Measurements from ENCODE around the gene HYPK.

The HYPK gene, protein sequence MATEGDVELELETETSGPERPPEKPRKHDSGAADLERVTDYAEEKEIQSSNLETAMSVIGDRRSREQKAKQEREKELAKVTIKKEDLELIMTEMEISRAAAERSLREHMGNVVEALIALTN

DNA sequence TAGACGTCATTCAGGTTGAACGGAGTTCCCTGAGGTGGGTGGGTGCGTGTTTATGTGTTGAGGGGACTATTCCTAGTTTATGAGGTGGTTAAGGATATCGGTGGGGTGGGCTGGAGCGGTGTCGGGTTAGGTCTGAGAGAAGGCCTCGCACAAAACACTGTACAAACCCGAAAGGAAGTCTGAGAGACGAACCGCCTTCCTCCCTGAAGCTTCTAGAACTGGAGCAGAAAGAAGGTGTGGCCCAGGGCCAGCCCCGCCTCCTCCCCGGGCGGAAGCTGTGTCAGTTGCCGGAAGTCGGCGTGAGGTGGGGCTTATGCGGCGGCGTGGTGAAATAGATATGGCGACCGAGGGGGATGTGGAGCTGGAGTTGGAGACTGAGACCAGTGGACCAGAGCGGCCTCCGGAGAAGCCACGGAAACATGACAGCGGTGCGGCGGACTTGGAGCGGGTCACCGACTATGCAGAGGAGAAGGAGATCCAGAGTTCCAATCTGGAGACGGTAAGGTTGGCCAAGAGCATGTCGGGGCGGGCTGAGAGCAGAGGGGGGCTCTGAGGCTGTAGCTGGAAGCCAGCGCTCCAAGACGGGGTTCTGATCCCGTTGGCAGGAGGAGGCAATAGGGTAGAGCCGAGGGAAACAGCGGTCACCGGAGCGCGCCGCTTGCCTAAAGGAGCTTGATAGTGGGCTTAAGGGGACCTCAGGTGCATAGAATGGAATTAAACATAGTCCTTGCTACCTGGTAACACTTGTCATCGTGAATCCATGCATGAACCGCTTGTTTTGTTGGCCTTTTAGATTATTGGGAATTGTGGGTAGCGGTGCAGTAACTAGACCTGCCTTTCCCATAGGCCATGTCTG, at the start of gene HYPK:
TSS of gene HYPK (plus strand) at position 314 of the 856 bp plus-strand sequence. CDS start at position 338, 24 bp downstream.
- peak; percentile 97 for DNase-seq

DNA sequence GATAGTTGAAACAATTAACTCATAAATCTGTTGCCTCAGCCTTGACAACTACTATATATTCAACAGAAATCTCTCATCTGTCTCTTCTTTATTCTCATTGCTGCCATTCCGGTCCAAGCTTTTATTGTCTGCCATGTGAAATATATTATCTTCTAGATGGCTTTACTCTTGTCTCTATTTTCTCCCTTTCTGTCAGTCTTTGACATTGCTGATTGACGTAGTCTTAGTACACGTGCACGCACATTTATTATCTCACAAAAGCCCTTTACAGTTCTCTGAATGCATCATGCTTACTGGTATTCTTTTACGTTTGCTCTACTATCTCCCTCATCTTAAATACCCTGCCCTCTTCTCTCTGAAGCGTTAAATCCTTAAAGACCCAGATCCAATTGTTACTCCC, 48.5 kb upstream of the HYPK start:
- no peak for DNase-seq

DNA sequence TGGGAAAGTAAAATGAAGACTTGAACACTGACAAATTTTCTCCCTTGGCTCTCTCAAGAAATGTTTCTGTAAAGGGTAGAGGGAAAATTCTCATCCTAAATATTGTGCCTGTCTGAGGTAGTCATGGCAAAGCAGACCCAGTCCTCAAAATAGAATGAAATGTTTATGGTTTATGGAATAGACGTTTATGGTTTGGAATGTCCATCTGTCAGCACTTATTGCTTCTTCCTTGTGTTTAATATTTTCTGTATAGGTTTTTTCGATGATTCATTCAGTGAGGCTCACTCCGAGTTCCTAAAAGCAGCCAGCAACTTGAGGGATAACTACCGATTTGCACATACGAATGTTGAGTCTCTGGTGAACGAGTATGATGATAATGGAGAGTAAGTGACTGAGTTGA, 37.6 kb upstream of the HYPK start:
- no peak for DNase-seq

DNA sequence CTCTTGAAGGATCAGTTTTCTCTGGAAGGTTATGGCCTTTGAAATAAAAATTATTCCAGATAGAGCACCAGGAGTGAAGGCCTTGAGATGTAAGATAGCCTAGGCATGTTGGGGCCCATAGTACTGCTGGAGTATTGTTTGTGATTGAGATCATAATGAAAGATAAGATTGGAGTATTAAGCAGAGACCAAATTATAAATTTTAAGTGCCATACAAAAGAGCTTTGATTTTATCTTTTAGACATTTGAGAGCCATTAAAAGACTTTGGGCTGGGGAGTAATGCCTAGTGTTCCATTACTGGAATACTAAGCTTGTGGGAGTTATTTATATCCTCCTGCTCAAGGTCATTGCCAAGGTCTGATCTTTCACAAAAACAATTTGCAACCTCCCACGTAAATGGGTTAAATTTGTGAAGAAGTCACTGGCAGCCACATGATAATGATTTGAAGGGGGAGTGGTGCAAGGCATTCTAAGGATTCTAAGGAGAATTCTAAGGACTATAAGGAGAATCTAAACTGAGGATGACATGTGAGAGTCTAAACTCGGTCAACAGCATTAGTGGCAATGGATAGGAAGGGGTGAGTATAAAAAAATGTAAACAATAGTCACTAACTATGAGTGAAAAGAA, 36.5 kb upstream of the HYPK start:
- DNase-seq = no peak

DNA sequence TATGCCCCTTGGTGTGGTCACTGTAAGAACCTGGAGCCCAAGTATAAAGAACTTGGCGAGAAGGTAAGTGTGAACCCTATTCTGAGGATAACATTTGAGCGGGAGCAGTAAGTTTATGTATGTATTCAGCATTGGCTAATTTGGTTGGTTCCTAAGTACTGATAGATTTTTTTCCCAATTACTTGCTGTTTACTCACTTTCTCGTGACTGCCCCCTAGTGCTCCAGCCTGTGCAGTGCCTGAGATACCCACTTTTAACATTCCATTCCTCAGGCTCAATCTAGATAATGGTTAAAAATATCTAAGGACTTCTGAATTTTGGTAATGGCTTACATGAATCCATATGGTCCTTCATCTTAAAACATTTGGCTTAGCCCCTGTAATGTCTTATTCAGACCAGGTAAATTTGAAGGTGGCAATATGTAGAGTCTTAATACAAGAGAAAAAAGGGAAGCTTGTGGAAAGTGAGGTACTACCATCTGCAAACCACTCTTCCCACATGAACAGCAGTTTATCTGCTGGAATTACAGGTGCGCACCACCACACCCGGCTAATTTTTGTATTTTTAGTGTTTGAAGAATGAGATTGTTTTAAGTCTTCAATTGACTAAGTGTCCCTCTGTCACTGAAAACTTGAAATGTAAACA, 30.7 kb upstream of the HYPK start:
- DNase-seq = peak; percentile 84

DNA sequence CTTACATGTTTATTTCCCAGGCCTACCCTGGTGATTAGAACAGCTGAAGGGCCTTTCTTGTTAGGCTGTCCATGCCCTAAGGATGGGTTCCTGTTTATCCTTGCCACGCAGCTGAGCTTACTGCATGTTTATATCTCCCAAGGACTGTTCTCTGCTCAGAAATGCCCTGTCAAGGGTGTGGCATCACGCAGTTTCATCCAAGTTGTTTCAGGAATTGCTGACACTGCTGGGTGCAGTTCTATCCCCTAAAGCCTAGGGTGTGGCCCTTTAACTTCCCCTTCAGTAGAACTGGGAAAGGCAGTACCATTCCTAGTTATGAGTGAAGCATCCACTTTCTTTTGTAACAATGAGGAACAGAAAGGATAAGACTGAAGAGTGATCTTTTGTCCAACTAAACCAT, 28.6 kb upstream of the HYPK start:
- no peak for DNase-seq

DNA sequence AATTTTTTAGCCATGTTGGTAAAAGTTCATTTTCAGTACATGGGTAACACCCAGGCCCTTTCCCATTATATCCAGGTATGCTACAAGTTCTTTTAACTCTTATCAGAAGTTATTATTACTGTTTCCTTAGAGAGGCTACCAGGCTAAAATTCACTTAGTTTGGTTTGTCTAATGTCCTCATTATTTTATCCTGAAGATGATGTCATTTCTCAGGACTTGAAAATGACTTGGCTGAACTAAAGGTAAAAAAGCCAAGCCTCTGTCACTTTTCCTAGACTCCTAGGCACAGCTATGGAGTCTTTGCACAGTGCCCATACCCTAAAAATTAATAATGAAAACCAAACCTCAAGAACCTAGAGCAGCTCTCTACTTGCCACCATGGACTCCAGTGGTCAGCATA, 27.8 kb upstream of the HYPK start:
- DNase-seq = no peak

DNA sequence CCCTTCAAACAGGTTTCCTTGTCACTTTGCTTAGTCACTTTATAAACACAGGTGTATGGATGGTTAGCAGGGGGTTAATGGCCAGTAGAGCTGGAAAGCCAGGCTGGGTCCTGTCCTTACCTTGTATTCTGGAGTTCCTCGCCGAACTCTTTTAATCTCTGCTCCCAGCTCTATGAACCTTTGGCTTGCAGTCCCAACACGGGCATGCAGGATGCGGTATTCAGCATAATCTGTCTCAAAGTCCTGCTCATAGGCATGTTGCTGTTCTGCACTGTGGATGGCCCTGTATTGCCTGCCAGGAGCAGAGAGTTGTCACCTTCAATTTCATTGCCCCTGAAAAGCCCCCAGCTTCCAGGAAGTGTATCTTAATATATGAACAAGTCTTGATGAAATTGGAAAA, 26.3 kb upstream of the HYPK start:
- no peak for DNase-seq

DNA sequence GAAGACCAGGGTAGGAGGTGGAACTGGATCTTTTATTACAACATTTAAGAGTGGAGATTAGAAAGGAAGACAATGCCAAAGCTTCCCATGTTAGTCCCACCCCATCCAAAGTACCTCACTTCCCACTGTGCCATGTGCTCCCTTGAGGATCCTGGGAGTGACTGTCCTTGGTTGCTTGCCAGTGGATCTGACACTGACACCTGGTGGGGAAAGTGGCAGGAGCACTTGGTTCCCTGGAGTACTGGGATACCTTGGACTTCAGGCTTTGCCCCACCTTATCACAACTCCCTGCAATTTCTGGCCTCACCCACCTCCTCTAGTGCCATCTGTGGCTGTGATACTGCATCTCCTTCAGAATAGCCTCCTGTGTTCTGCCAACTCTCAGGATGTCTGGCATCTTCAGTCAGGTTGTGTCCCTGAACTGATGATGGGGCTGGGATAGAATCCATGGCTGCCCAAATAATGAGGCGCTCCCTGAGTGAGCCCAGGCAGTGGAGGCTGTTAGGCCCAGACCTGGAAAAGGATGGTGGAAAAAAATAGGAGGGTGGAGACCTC, 24.9 kb upstream of the HYPK start:
- no peak for DNase-seq

DNA sequence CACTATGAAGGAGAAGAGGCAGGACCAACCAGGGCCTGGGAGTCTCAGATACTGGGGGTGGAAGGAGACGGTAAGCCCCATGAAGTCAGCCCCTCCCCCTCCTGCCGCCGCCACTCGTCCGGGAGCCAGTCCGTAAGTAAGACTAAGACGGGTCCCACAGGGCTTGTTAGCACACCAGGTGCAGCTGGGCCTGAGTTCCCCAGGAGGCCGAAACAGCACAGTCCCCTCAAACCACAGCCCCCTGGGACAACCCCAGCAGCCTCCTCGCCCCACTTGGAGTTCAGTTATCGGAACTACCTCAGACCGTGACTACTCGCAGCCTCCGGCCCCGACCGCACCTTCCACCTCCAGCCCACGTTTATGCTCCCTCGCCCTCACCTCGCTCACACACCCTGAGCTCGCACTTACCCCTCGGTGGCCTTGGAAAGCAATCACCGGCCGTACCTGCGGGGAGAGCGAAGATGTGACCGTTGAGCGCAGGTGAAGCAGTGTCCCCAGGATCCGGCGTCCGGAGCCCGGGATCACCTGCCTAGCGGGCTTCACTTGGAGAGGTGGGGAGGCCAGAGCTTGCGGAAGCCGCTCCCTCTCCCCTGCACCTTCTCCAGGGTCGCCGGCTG, 24.2 kb upstream of the HYPK start:
- no peak for DNase-seq

DNA sequence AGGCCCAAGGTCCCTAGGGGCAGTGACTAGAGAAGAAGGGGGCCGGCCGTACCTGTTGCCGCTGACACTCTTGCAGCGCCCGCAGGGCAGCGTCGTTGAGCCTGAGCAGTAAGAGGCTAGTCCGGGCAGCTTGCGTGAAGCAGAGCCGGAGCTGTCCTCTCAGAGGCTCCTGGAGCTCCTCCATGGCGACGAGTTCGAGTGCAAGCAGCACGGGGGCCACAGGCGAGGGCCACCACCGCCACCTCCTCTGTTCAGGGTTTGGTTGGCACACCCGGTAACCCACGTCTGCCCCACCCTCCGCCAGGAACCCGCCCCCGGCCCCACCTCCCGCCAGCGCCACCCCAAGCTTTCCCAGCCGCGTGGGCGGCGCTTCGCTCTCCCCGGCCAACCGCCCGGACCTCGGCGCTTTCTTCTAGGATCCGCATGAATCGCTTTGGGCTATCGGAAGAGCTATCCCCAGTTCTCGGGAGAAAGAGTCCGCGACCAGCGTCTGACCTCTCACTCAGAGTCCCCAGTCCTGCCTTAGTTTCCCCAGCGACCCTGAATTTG, 23.6 kb upstream of the HYPK start, which contains the start of gene ELL3:
TSS of gene ELL3 (minus strand) at position 249 of the 549 bp plus-strand sequence. CDS start at position 184, 65 bp downstream.
- peak; percentile 91 for DNase-seq

DNA sequence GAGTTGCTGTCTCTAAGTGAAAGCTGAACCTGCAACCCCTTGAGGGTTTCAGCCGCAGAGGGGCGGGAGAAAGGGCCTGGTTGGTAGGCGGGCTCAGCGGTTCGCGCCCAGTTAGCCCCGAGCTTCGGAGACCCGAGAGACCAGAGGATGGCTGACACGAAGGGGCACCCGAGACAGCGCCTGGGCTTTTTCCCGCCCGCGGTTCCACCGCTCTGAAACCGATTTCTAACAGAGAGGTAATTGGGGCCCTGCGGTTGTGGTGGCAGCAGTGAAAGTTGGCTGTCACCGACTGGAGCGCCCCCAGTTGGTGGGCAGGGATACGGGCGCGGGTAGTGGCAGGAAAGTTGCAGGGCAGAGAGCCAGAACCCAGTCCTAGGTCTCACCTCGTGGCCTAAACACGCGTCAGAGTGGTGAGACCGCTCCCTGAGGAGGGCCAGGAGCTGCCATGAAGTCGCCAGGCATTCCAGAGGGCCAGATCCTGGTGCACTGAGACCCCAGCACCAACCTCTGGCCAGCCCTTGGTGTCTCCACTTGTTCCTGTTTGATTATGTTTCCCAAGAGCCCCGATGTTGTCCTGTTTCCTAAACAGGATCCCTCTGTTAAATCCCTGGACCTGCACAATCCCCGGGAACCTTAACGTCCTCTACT, 23.0 kb upstream of the HYPK start:
- peak; percentile 93 for DNase-seq

DNA sequence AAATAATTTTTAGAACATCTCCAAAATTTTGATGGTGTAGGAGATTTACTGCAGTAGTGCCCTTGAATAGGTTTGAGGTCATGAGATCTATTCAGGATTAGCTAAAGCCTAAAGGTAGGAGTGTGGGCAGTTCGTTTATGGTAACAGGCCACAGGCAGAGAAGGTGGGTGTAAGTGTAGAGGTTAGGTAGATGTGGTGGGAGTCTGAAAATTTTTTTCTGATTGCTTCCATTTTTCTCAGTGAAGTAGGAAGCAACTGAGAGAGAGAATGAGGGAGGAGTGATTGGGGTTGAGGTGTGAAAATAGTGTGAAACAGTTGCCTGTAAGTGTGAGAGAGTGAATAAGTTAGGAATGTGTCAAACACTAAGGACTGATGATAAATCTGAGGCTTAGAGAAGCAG, 21.4 kb upstream of the HYPK start:
- DNase-seq = no peak

DNA sequence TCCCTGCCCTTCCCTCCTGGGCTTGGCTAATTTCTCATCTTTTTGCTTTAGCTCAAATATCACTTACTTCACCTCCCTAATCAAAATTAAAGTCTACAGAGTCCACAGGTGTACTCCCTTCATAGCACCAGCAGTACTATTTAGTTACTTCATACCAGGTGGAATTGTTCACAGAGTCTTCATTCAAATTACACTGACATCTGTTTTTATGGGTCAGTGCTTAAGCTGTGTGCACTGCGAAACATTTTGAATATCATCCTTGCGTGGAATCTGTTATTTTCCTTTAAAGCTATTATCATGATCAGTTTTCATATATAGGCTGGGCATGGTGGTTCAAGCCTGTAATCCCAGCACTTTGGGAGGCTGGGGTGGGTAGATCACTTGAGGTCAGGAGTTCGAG, 11.0 kb upstream of the HYPK start:
- no peak for DNase-seq

DNA sequence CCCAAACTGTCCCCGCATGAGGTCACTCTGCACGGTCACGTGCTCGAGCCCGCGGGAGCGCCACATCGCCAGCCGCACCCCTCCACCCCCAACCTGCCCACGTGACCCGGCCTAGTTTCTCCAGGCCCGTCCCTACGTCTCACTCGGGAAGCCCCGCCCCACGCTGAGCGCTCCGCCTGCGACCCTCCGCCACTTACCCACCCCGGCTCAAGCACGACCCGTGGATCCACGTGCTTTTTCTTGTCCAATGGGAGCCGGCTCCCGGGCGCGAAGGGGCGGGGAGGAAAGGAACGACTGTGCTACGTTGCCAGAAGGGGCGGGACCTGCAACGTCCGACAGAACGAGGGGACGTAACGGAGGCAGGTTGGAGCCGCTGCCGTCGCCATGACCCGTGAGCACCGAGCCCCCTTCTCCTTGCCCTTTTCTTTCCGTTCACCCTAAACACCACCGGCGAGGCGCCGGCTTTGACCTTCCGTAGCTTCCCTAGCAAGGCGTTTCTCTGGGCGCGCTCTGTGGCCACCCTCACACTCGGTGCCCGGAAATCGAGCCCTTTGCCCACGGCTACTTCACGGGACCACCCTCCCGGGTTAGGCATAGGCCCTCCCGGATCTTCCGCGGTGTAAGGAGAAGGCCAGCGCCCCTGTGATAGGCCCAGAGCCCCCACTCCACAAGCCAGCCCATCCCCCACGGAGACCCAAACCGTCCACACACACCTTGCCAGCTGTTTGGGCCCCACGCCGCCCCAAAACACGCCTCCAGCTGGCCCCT, 8.2 kb upstream of the HYPK start, which contains the start of gene SERF2:
TSS of gene SERF2 (plus strand) at position 328 of the 768 bp plus-strand sequence. CDS start at position 385, 57 bp downstream.
- peak; percentile 100 for DNase-seq

DNA sequence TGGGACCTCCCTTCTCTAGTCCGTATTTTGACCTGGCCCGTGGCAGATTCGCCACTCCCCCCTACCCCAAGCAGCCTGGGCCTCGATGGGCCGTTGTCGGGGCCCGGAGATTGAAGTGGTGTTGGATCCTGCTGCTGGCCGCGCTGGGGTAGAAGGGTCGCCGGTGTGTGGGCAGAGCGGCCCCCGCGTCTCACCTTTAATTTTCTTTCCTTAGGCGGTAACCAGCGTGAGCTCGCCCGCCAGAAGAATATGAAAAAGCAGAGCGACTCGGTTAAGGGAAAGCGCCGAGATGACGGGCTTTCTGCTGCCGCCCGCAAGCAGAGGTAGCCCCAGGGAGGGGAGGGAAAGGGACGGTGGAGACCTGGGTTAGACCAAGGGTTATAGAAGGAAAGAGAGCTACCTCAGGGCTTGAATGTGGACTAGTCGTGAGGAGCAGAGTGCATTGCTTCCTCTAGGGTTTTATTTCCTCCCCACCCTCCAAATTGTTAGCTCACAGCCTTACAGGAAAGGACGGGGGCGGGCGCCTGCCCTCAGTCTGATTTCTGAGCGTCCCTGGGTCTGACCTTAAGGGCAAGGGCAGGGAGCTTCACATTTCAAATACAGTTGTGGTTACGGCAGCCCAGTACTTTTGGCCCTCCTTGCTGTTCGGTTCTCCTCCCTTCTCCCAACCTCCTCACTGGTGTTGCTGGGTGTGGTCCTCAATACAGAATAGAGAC, 7.5 kb upstream of the HYPK start:
- peak; percentile 74 for DNase-seq

DNA sequence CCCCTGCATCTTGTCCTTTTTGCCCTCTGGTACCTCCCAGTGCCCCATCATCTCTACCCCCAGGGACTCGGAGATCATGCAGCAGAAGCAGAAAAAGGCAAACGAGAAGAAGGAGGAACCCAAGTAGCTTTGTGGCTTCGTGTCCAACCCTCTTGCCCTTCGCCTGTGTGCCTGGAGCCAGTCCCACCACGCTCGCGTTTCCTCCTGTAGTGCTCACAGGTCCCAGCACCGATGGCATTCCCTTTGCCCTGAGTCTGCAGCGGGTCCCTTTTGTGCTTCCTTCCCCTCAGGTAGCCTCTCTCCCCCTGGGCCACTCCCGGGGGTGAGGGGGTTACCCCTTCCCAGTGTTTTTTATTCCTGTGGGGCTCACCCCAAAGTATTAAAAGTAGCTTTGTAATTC, 6.8 kb upstream of the HYPK start:
- DNase-seq = no peak

DNA sequence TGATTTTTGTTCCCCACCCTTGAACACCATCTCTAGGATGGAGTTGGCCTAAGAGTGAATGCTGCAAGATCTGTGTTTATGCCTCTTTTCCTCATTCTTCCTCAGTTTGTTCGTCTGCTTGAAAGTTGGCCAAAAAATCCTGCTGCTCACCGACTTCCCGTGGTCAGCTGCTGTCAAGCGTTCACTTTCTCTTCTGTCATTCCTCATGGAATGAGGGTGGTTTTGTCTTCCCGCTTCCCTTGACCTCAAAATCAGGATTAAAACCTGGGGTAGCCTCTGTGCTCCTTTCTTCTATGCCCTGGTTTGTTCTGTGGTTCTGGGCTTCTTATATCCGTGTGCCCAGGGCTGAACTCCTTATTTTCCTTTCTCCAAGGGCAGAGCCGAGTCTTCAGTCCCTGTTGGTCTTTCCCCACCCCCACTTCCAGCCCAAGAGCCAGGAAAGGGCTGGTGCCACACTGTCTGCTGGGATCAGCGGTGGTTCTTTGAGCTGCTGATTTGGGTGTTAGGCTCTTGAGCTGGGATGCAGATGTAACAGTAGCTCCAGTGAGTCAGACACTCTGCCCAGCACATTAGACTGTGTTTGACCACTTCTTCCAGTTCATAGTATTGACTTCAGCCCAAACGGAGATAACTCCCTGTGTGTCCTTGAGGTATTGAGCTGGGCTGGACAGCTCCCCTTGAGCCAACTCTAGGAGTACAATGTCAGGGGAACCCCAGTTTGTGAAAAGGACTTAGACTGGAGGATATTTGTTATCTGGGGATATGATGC, 5.9 kb upstream of the HYPK start:
- DNase-seq = no peak

DNA sequence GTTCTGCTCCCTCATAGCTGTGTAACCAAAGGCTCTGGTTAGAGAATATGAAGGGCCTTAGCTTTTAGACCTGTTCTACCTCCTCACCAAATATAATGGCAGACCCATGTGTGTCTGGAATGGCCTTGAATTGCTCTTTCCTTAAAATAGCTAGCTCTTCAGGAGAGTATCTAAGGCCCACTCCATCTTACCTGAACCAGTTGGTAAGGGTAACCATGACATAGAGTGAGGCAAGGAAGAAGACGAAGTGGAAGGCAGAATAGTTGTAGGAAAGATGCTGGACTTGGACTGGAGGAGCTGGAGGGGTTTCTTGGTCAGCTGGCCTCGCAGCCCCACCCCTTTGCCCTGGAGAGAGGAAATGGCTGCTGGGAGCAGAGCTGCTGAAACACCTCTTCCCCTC, 5.2 kb upstream of the HYPK start:
- DNase-seq = no peak

DNA sequence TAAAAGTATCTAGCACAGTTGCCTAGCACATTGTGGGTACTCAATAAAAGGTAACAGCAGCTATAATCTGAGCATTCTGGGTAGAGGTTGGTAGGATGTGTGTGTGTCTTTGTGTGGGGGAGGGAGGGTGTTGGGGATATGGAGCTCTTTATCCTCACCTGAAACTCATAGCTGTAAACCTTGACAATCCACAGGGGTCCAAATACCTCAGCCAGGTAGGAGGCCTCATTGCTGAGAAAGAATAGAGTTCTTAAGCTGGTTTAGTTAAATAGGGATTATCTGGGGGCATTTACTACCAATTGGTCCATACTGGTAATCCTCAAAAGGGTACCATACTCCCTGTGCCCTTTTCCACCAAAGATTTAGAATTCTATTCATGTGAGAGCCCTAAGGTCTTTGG, 4.4 kb upstream of the HYPK start:
- DNase-seq = no peak

Data from activated effector memory CD4-positive, alpha-beta T cell treated with anti-CD3 and anti-CD28 coated beads, Interleukin-2, amount 50 U/mL, for 16 hours (primary cell).